Epidermal melanocyte (primary cell): ENCODE data around the gene TIGD2.

Source experiments
- DNase-seq: peaks from one replicate; pipeline ENCODE4 v3.0.0; 2011; ENCODE audit warnings: low spot score; ENCODE audit not compliant: insufficient read length

TIGD2 gene

DNA sequence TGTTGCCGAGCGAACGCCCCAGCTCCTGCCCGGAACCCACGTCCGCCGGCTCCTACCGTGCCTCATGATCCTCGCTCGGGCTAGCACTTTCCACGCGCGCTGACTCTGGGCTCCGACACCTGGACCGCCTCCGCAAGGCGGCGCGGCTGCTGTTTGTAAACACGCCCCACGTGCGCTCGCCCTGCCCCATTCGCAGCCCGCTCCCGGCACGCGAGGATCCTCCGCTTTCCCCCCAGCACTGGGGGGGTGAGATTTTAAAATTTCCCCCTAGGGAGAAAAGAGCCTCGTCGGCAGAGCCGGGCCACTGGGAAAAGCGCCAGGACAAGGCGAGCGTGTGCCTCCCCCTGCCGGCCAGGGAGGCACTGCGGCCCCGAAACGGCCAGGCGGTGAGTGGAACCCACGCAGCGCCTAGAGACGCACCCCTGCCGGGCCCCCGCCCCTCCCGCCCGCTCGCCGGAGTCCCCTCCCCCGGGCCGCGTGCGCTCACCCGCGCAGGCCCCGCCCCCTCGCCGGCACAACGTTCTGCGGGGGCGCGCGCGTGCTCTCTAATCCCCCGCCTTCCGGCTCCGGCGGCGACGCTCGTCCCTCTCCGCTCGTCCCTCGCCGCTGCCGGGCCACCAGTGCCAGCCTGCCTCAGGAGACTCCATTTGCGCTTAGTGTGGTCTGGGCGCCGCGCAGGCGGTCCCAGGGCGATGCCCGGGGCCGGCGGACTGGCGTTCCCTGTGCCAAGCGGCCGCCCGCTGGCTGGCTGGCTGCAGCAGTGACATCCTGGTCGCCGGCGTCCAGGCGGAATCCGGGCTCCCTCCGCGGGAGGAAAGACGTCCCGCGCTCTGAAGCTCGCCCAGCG lies at the start of gene TIGD2:
Gene TIGD2 (plus strand): TSS at position 548 of the 847 bp plus-strand sequence. CDS start 1,442 bp downstream, outside the sequence.
- peak; percentile 91 for DNase-seq

GRCh38 chr4:89064848-89065247 lies 46.5 kb upstream of the TIGD2 start:
- no peak for DNase-seq

- no peak for DNase-seq
These were observed 43.9 kb upstream of the TIGD2 start for GRCh38 chr4:89067417-89067816.

GRCh38 chr4:89069481-89069880 lies 41.9 kb upstream of the TIGD2 start:
- DNase-seq, result no peak

GRCh38 chr4:89070041-89070440 lies 41.3 kb upstream of the TIGD2 start:
- no peak for DNase-seq

DNA sequence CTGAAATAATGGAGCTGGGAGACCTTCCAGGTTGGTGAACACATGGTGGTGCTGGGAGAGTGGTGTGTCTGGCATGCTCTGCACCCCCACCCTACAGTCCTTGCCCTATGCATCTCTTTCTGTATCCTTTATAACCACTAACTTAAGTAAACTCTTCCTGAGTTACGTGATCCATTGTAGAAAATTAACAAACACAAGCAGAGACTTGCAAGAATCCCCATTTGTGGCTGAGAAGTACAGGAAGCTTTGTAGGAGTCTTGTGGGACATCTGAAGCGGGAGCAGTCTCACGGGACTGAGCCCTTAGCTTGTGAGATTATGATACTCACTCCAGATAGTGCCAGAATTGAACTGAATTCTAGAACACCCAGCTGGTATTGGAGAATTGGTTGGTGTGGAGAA lies 40.0 kb upstream of the TIGD2 start:
- no peak for DNase-seq

GRCh38 chr4:89072921-89073320 lies 38.4 kb upstream of the TIGD2 start:
- DNase-seq, result no peak

DNA sequence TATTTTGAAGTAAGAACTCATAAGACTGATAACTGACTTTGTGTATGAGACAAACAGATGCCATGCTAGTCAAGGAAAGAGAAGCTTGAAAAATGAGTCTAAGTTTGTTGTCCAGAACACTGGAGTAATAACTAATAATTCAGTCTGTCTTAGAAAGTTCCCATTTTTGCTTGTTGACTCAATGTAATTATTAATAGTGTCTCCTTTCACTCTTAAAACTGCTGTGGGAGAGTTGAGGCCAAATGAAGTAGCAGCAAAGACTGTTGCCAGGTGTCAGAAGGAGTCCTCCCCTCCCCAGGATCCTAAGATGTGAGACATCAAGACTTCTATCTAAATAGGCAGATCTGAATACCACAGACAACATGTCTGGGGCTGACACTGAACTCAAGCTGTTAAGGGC lies 33.6 kb upstream of the TIGD2 start:
- DNase-seq, result no peak

GRCh38 chr4:89078300-89078699 lies 33.0 kb upstream of the TIGD2 start:
- DNase-seq, result no peak

DNA sequence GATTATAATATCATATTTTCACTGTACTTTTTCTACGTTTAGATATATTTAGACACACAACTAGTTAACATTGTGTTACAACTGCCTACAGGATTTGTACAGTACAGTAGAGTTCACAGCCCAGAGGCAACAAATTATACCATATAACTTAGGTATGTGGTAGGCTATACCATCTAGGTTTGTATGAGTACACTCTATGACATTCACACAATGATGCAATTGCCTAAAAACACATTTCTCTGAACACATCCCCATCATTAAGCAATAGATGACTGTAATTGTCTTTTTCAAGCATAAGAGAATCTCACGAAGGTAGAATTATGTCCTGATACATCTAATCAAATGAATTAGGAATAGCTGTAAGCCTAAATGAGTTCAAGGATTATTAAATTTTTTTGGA lies 12.3 kb upstream of the TIGD2 start:
- DNase-seq, result no peak

DNA sequence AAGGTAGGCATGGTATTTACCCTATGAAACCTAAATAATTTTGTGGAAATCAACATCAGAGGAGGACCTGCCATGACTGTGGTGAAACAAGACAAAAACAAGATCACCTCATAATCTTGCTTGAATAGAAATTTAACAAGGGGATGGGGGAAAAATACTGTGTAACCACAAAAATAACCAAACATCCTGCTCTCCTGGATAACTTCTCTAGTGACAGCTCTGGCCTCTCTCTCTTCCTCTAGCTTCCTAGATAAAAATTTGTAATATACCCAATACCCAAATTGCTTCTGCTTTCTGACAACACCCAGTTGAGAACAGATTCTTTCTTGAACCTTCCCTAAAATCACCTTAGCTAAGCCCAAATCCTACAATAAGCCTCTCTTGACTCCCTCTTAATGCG lies 11.9 kb upstream of the TIGD2 start:
- no peak for DNase-seq

GRCh38 chr4:89100853-89101252 lies 10.5 kb upstream of the TIGD2 start:
- no peak for DNase-seq

DNA sequence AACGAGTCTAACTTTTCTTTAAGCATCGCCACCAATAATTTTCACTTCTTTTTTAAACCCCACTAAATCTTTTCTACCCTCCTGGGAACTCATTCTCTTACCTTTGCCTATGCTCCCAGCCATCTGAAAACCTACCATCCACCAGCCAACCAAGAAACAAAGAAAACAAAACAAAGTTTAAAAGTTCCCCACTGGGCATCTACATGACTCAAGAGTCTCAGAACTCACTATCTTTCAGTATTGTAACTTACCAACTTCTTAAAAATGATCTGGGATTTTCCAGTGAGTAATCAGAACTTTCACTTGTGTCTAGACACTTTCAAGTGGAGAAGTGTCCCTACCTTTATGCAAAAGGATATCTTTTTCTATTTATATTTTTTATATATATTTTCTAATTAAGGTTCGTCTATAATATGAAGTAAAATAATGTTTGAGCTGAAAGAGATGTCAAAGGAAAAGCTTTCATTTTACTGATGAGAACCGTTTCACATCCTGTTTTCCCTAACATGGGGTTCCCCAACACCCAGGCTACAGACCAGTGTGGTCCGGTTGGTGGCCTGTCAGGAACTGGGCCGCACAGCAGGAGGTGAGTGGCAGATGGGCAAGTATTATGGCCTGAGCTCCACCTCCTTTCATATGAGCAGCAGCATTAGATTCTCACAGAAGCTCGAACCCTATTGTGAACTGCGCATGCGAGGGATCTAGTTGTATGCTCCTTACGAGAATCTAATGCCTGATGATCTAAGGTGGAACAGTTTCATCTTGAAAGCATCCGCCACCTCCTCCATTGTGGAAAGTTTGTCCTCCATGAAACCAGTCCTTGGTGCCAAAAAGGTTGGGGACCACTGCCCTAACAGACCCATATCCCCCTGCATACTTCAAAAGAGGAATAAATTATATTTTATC lies 9.8 kb upstream of the TIGD2 start:
- no peak for DNase-seq

GRCh38 chr4:89105726-89106125 lies 5.6 kb upstream of the TIGD2 start:
- DNase-seq, result no peak

GRCh38 chr4:89108091-89108490 lies 3.2 kb upstream of the TIGD2 start:
- DNase-seq, result no peak

GRCh38 chr4:89109841-89110540 lies 1.3 kb upstream of the TIGD2 start:
- no peak for DNase-seq

GRCh38 chr4:89110541-89110985 lies 770 bp upstream of the TIGD2 start:
- no peak for DNase-seq

GRCh38 chr4:89111833-89112563 lies 665 bp downstream of the TIGD2 start:
- DNase-seq, result peak; percentile 43

DNA sequence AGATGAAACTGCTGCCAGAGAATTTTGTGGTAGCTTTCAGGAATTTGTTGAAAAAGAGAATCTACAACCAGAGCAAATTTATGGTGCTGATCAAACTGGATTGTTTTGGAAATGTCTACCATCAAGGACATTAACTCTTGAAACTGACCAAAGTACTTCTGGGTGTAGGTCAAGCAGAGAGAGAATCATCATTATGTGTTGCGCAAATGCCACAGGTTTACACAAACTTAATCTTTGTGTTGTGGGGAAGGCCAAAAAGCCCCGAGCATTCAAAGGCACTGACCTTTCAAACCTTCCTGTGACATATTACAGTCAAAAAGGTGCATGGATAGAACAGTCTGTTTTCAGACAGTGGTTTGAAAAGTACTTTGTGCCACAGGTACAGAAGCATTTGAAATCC lies 2.1 kb downstream of the TIGD2 start:
- DNase-seq, result no peak

DNA sequence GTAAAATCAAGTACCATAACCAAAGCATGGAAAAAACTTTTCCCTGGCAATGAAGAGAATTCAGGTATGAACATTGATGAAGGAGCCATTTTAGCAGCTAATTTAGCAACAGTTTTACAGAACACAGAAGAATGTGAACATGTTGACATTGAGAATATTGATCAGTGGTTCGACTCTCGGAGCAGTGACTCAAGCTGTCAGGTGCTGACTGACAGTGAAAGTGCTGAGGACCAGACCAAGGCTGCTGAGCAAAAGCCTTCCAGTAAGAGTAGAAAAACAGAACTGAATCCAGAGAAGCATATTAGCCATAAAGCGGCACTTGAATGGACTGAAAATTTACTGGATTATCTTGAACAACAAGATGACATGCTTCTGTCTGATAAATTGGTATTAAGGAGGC lies 2.8 kb downstream of the TIGD2 start:
- DNase-seq, result no peak

- DNase-seq, result no peak
These were observed 5.8 kb downstream of the TIGD2 start for GRCh38 chr4:89117115-89117514.
